Gastrocnemius medialis (tissue), 4 donors: ENCODE data around the gene CCDC85C. TPM values are rescaled to one million over a fixed set of nuclear protein-coding genes. Genes with fewer than 3 reads are reported as not detected.
"Not testable (repeated sequence)": the region's sequence is repeated elsewhere in the genome, so short reads cannot be mapped to it uniquely, and the experiment has no call there.

Experiments
- ATAC-seq, 2 donors: fragments of 150-250 bp; one replicate each; pipeline ENCODE4 v1.9.1; 2016
- DNase-seq, 2 donors: peaks; one replicate each; pipeline ENCODE4 v3.0.0-alpha.2; 2019
- H3K27ac ChIP-seq, 4 donors: fragments of 200-600 bp; sonication (generic); 1 replicate in 1 of 4; 2 replicates in 3 of 4; pipeline ENCODE4 v1.5.1; 2016 to 2018; ENCODE audit warnings: mild to moderate bottlenecking in 2 of 4, moderate library complexity in 1 of 4
- H3K27me3 ChIP-seq, 3 donors: fragments of 200-600 bp; sonication (generic) in 2 of 3; 1 replicate in 1 of 3; 2 replicates in 2 of 3; pipeline versions ENCODE4 v1.5.1 to v1.6.0; 2016 to 2019; ENCODE audit warnings: mild to moderate bottlenecking in 1 of 3, moderate library complexity in 1 of 3
- H3K36me3 ChIP-seq, 2 donors: fragments of 200-600 bp; sonication (generic) in 1 of 2; one replicate each; pipeline ENCODE4 v1.5.1; 2017 to 2018
- H3K4me1 ChIP-seq, 2 donors: fragments of 200-600 bp; sonication (generic) in 1 of 2; one replicate each; pipeline ENCODE4 v1.5.1; 2016 to 2017; ENCODE audit warnings: mild to moderate bottlenecking in 2 of 2
- H3K4me3 ChIP-seq, 4 donors: fragments of 200-600 bp; sonication (generic) in 3 of 4; 1 replicate in 1 of 4; 2 replicates in 3 of 4; pipeline ENCODE4 v1.5.1; 2016 to 2019; ENCODE audit warnings: mild to moderate bottlenecking in 2 of 4
- H3K9me3 ChIP-seq, 3 donors: fragments of 200-600 bp; sonication (generic) in 2 of 3; 1 replicate in 1 of 3; 2 replicates in 2 of 3; pipeline ENCODE4 v1.5.1; 2016 to 2019
- CTCF ChIP-seq, 5 experiments: fragments of 450-650 bp in 3 of 5; fragments of 200-600 bp in 2 of 5; sonication (generic) in 2 of 5; IDR thresholded peaks in 4 of 5; conservative IDR thresholded peaks in 1 of 5; 1 replicate in 4 of 5; 2 replicates in 1 of 5; pipeline ENCODE4 v1.5.1; 2016 to 2019; ENCODE audit warnings: antibody characterized with exemption in 5 of 5, mild to moderate bottlenecking in 3 of 5, moderate library complexity in 3 of 5
- POLR2A ChIP-seq, 2 donors: fragments of 450-650 bp; IDR thresholded peaks; one replicate each; pipeline ENCODE4 v1.6.1; 2017; ENCODE audit warnings: antibody characterized with exemption in 2 of 2, mild to moderate bottlenecking in 2 of 2, moderate library complexity in 2 of 2
- in situ Hi-C, 4 donors: fragments of 200-750 bp; cut with MboI; loops; one replicate each; pipeline versions ENCODE4 v1.15.0 to v1.8.0; 2017; ENCODE audit warnings: low sequenced_read_pairs in 4 of 4
- intact Hi-C: fragments of 100-400 bp; cut with DNase I; formaldehyde crosslinking; loops from one replicate; pipeline ENCODE4 v1.15.1; 2023; ENCODE audit warnings: low total_unique reads
- total RNA-seq, 4 donors: library from RNA; depleted of rRNA; stranded (reverse); fragments of >200 nt; gene quantifications; one replicate each; pipeline versions ENCODE4 v1.1.0 to v1.2.3, GENCODE V29; 2016

CCDC85C gene
- total RNA-seq, 4 donors from 2014 or later, result 7.9 to 32.8 (median 15.4) TPM

DNA sequence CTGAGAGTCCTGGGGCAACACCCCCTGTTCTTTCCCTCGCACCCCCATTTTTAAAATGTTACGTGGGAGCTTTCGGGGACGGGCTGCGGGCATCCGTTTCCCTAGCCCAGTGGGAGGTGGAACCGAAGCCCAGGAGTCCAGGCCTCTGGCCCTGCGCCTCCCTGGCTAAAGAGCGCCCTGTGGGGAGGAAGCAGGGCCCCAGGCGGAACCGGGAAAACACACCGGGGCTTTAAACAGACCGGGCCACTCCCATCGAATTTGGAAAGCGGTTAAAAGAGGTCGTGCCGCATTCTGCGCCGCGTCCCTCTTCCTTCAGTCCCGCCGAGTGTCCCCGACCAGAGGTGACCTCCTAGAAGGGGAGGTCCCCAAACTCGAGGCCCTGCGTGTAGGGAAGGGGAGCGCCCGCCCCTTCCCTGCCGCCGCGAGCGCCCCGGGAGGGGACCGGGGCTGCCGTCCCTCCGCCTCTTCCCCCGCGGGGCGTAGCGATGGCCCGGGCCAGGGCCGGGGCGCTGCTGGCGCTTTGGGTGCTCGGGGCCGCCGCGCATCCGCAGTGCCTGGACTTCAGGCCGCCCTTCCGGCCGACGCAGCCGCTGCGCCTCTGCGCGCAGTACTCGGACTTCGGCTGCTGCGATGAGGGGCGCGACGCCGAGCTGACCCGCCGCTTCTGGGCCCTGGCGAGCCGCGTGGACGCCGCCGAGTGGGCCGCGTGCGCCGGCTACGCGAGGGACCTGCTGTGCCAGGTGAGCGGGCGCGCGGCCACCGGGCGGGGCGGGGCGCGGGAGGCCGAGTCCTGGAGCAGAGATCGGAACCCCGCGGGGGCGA is 40.9 kb upstream of the CCDC85C start, which contains the start of gene HHIPL1:
TSS of gene HHIPL1 (plus strand) at position 407 of the 822 bp plus-strand sequence. CDS start at position 486, 79 bp downstream.
- DNase-seq, result no peak
- Histone ChIP-seq H3K27ac (no peak within 1 kb of the TSS), H3K4me1 (no peaks in the 10 kb centered on the region), H3K9me3 (no peaks in the 10 kb centered on the region), H3K36me3 (no peaks in the 10 kb centered on the region), H3K4me3 (peak within 1 kb of the TSS; percentile 28 to 56 (median 40)), H3K27me3 (peaks cover 4 to 14% (median 14%) of the 10 kb centered on the region in 3 donors)
- intact Hi-C loops (no loop called here), in situ Hi-C loops (no loop called here)
- ATAC-seq, result no peak
- no peak for TF ChIP-seq CTCF (IDR thresholded peaks at IDR 0.05 in 4 of 5, conservative IDR thresholded peaks at IDR 0.05 in 1 of 5)
- no peak for TF ChIP-seq POLR2A (IDR thresholded peaks at IDR 0.05)

DNA sequence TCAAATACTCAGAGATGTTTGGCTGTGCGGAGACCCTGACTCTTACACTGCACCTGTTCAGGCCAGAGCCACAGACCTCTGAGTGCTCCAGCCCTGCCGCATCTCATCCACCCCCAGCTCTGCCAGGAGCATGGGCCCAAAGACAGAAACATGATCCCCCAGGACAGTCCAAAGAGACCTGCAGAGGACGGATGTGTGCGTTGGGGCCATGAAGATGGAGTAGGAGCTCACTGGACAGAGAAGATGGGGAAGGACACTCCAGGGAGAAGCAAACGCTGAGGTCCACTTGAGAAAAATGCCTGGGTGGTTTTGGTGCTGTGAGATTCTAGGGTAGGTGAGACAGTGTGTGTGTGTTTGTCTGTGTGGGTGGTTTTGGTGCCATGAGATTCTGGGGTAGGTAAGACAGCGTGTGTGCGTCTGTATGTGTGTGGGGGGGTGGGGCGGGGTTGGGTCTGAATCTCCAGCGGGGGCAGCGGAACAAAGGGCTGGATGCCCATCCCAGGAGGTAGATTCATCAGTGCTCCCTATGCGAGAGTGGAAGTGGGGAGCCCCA is 40.1 kb upstream of the CCDC85C start:
- Histone ChIP-seq H3K36me3 (no peaks in the 10 kb centered on the region), H3K27me3 (peaks cover 4 to 14% (median 14%) of the 10 kb centered on the region in 3 donors), H3K4me1 (no peaks in the 10 kb centered on the region), H3K9me3 (no peaks in the 10 kb centered on the region), H3K4me3 (no peak overlapping the region), H3K27ac (no peak overlapping the region)
- in situ Hi-C loops, result no loop called here
- no peak for TF ChIP-seq POLR2A (IDR thresholded peaks at IDR 0.05)
- no peak for TF ChIP-seq CTCF (IDR thresholded peaks at IDR 0.05 in 4 of 5, conservative IDR thresholded peaks at IDR 0.05 in 1 of 5)
- no peak for DNase-seq
- no peak for ATAC-seq
- intact Hi-C loops, result no loop called here

DNA sequence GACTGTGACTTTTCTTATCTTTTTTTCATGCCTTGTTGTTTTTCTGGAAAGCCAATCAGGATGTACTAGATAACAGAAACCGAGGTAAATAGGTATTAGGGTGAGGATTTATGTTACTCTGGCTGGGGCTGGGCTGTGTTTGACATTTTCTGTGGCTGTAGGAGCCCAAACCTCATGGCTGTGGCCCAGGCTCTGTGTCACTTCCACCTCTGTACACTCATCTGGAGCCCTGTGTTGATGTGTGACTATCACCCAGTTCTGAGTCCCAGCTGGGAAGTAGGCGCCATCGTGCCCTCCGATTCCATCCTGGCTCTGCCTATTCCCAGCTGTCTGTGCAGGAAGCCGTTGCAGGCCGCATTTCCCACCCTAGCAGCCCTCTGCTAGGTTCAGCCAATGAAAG is 39.3 kb upstream of the CCDC85C start:
- intact Hi-C loops, result no loop called here
- no peak overlapping the region for H3K27ac ChIP-seq
- ATAC-seq (no peak), DNase-seq (no peak)
- TF ChIP-seq CTCF (IDR thresholded peaks at IDR 0.05 in 4 of 5, conservative IDR thresholded peaks at IDR 0.05 in 1 of 5) (no peak), POLR2A (IDR thresholded peaks at IDR 0.05) (no peak)
- H3K4me1 ChIP-seq, result no peaks in the 10 kb centered on the region
- in situ Hi-C loops, result no loop called here
- no peaks in the 10 kb centered on the region for H3K36me3 ChIP-seq
- no peak overlapping the region for H3K4me3 ChIP-seq
- no peaks in the 10 kb centered on the region for H3K9me3 ChIP-seq
- peaks cover 4 to 14% (median 14%) of the 10 kb centered on the region in 3 donors for H3K27me3 ChIP-seq

GRCh38 chr14:99642771-99643170 is 38.8 kb upstream of the CCDC85C start:
- H3K27ac ChIP-seq, ATAC-seq, H3K9me3 ChIP-seq, DNase-seq, intact Hi-C loops, H3K4me1 ChIP-seq, H3K36me3 ChIP-seq, H3K4me3 ChIP-seq, in situ Hi-C loops: not testable (repeated sequence)
- peaks cover 4 to 14% (median 14%) of the 10 kb centered on the region in 3 donors for H3K27me3 ChIP-seq

DNA sequence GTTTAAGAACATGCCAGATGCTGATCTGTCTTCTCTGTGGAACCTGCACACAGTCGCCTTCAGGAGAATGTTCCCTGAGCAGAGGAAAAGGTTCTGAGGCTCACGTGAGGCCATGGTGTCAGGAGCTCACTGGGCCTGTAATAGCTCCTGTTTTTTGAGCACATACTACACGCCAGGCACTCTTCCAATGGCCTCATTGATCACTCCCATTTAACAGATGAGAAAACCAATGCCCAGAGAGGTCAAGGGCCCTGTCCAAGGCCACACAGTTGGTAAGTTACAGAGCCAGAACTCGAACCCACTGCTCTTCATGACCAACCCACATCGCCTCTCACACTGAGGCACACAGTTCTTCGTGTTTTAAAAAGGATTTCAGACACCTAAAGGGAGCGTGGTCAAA is 33.6 kb upstream of the CCDC85C start:
- in situ Hi-C loops, result loop anchor here in 1 of 4 donors (10.0 kb wide), 1 partner anchor 113 kb away; no protein-coding TSS in a partner anchor
- no peaks in the 10 kb centered on the region for H3K27me3 ChIP-seq
- H3K27ac ChIP-seq, result no peak overlapping the region
- no peaks in the 10 kb centered on the region for H3K4me1 ChIP-seq
- no peaks in the 10 kb centered on the region for H3K9me3 ChIP-seq
- no peak overlapping the region for H3K4me3 ChIP-seq
- TF ChIP-seq CTCF (IDR thresholded peaks at IDR 0.05 in 4 of 5, conservative IDR thresholded peaks at IDR 0.05 in 1 of 5), result no peak
- TF ChIP-seq POLR2A (IDR thresholded peaks at IDR 0.05), result no peak
- ATAC-seq (no peak), DNase-seq (no peak)
- intact Hi-C loops, result no loop called here
- no peaks in the 10 kb centered on the region for H3K36me3 ChIP-seq
